OCI-LY7 (cell line): Measurements from ENCODE around the gene DDC. TPM values are rescaled to one million over a fixed set of nuclear protein-coding genes. Genes with fewer than 3 reads are reported as not detected.

Experiments used
- BruUV-seq: library from RNA; stranded (reverse); fragments of 400-500 nt; replicated peaks from 2 replicates; lab custom pipeline; 2021; lab: Mats Ljungman, UMichigan
- CTCF ChIA-PET: fragments of 300-600 bp; sonication (Branson Sonifier 250); formaldehyde crosslinking; loops from one replicate; lab custom pipeline; 2022; ENCODE audit warnings: antibody characterized with exemption; ENCODE audit not compliant: unreplicated experiment; lab: Charles Lee
- POLR2A ChIA-PET: fragments of 300-600 bp; sonication (Branson Sonifier 250); formaldehyde crosslinking; loops from one replicate; lab custom pipeline; 2022; ENCODE audit warnings: antibody characterized with exemption; lab: Charles Lee
- DNase-seq: peaks from one replicate; pipeline ENCODE4 v3.0.0-alpha.2; 2015; ENCODE audit warnings: low spot score
- H2AFZ ChIP-seq: fragments of 200-600 bp; sonication (generic), shearing (Covaris generic); 2 replicates; pipeline ENCODE4 v1.6.1; 2014; ENCODE audit warnings: mild to moderate bottlenecking, antibody characterized with exemption, low read length, moderate library complexity
- H3K27ac ChIP-seq: fragments of 200-600 bp; sonication (generic); 2 replicates; pipeline ENCODE4 v1.5.1; 2014; ENCODE audit warnings: mixed run types, low read depth, mild to moderate bottlenecking, moderate library complexity, low read length, inconsistent platforms; ENCODE audit not compliant: poor library complexity, severe bottlenecking
- H3K36me3 ChIP-seq: fragments of 200-600 bp; sonication (generic); 2 replicates; pipeline ENCODE4 v1.6.1; 2014; ENCODE audit warnings: mild to moderate bottlenecking, antibody characterized with exemption, low read length, moderate library complexity, mixed read lengths; ENCODE audit not compliant: insufficient read depth
- H3K4me1 ChIP-seq: fragments of 200-600 bp; sonication (generic); 2 replicates; pipeline ENCODE4 v1.5.1; 2014; ENCODE audit warnings: mild to moderate bottlenecking, low read length; ENCODE audit not compliant: insufficient read depth, poor library complexity, severe bottlenecking
- H3K4me2 ChIP-seq: fragments of 200-600 bp; sonication (generic); 2 replicates; pipeline ENCODE4 v1.6.1; 2014; ENCODE audit warnings: mild to moderate bottlenecking, low read length
- H3K4me3 ChIP-seq: fragments of 200-600 bp; sonication (generic); 2 replicates; pipeline ENCODE4 v1.5.1; 2014; ENCODE audit warnings: mild to moderate bottlenecking, low read depth, low read length; ENCODE audit not compliant: poor library complexity, severe bottlenecking
- H3K79me2 ChIP-seq: fragments of 200-600 bp; sonication (generic); 2 replicates; pipeline ENCODE4 v1.6.1; 2016; ENCODE audit warnings: low read depth, mild to moderate bottlenecking, low read length, moderate library complexity, mixed read lengths; ENCODE audit not compliant: insufficient read depth
- H3K9me2 ChIP-seq: fragments of 200-600 bp; sonication (generic); 2 replicates; pipeline ENCODE4 v1.6.1; 2016; ENCODE audit warnings: mild to moderate bottlenecking, low read length, mixed read lengths; ENCODE audit not compliant: insufficient read depth
- H3K9me3 ChIP-seq: fragments of 200-600 bp; sonication (generic); 2 replicates; pipeline ENCODE4 v1.6.1; 2014; ENCODE audit warnings: mild to moderate bottlenecking, mixed run types, low read length, mixed read lengths
- H4K20me1 ChIP-seq: fragments of 200-600 bp; sonication (generic); 2 replicates; pipeline ENCODE4 v1.6.1; 2014; ENCODE audit warnings: mild to moderate bottlenecking, antibody characterized with exemption, low read length, moderate library complexity, mixed read lengths; ENCODE audit not compliant: insufficient read depth
- EZH2phosphoT487 ChIP-seq: fragments of 200-600 bp; sonication (generic); IDR thresholded peaks from 2 replicates; pipeline ENCODE4 v1.6.1; 2018; ENCODE audit warnings: low read depth, borderline replicate concordance, mild to moderate bottlenecking, mixed run types, antibody characterized with exemption, low read length, moderate library complexity, mixed read lengths
- intact Hi-C: fragments of 100-400 bp; cut with micrococcal nuclease; formaldehyde crosslinking; loops from one replicate; pipeline ENCODE4 v1.10.0; 2022; ENCODE audit not compliant: unreplicated experiment
- total RNA-seq, 2 experiments: library from RNA; depleted of rRNA in 1 of 2; stranded (reverse); fragments of >200 nt in 1 of 2; shearing (Covaris generic) in 1 of 2; gene quantifications; 2 replicates each; pipeline ENCODE4 v1.2.3, GENCODE V29; 2014 to 2022
- TF ChIP-seq, protein P1 (sequence below): fragments of 200-600 bp; sonication (generic); conservative IDR thresholded peaks from 2 replicates; pipeline ENCODE4 v1.5.1; 2014; ENCODE audit warnings: mild to moderate bottlenecking, antibody characterized with exemption, low read length, moderate library complexity, mixed read lengths

Gene DDC
- total RNA-seq, 2 experiments from 2014 or later, result not detected

DNA sequence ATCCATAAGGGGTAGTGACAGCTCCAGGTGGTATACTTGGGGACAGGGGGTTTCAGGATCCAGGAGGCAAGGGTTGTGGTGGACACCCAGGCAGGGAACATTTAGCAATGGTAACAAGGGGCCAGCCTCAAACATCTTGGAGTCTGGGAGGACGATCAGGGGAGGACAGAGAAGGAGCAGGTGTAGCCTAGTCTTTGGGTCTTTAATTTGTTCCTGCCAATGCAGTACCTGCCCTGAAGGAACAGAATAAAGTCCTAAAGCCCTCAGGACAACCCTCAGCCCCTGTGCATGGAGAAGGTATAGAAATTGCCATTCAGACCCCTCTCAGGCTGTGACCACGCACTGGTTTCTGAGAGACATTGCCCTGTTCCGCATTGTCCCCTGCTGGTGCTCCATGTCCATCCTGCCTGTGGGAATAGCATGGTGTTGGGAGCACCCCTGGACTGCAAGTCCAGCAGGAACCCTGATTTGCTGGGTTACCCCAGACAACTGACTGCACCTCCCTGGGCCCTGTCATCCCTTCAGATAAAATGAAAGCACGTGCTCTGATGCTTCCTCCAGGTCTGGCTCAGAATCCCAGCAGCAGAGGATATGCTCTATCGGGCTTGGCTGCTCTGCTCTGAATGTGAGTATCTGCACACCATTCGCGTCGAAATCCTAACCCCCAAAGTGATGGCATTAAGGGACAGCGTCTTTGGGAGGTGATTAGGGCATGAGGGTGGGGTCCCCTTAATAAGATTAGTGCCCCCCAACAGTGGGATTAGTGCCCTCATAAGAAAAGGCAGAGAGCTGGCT, 24.2 kb downstream of the DDC start:
- H3K4me2 ChIP-seq, result no peak overlapping the region
- no peaks in the 10 kb centered on the region for H4K20me1 ChIP-seq
- TF ChIP-seq, protein P1, sequence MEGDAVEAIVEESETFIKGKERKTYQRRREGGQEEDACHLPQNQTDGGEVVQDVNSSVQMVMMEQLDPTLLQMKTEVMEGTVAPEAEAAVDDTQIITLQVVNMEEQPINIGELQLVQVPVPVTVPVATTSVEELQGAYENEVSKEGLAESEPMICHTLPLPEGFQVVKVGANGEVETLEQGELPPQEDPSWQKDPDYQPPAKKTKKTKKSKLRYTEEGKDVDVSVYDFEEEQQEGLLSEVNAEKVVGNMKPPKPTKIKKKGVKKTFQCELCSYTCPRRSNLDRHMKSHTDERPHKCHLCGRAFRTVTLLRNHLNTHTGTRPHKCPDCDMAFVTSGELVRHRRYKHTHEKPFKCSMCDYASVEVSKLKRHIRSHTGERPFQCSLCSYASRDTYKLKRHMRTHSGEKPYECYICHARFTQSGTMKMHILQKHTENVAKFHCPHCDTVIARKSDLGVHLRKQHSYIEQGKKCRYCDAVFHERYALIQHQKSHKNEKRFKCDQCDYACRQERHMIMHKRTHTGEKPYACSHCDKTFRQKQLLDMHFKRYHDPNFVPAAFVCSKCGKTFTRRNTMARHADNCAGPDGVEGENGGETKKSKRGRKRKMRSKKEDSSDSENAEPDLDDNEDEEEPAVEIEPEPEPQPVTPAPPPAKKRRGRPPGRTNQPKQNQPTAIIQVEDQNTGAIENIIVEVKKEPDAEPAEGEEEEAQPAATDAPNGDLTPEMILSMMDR, result no peak
- no peak for TF ChIP-seq EZH2phosphoT487
- POLR2A ChIA-PET, result no interaction called here
- no peaks in the 10 kb centered on the region for H3K9me3 ChIP-seq
- no peaks in the 10 kb centered on the region for H3K36me3 ChIP-seq
- H3K27ac ChIP-seq, result no peak overlapping the region
- no peaks in the 10 kb centered on the region for H3K79me2 ChIP-seq
- CTCF ChIA-PET, result no interaction called here
- no TSS peak for BruUV-seq
- no peak overlapping the region for H3K4me3 ChIP-seq
- H3K9me2 ChIP-seq, result no peaks in the 10 kb centered on the region
- intact Hi-C loops, result no loop called here
- H3K4me1 ChIP-seq, result no peaks in the 10 kb centered on the region
- H2AFZ ChIP-seq, result no peak overlapping the region
- DNase-seq, result no peak

DNA sequence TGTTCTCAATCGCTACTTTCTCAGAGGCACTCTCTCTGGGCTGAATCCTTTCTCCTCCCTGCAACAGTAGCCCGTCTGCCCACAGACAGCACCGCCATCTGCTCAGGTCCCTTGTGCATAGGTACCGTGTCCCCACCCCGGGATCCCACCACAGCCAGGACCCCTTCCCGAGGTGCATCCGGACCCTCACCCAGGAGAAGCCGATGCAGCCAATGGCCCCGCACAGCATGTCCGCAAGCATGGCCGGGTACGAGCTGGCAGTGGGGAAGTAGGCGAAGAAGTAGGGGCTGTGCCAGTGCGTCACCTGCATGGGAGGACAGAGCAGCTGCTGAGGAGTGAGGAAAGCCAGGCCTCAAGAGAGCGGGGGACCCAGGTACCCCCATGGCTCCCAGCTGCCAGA, 25.5 kb downstream of the DDC start:
- ChIA-PET POLR2A (no interaction called here), CTCF (no interaction called here)
- Histone ChIP-seq H4K20me1 (no peaks in the 10 kb centered on the region), H3K9me2 (no peaks in the 10 kb centered on the region), H3K4me3 (no peak overlapping the region), H3K9me3 (no peaks in the 10 kb centered on the region), H3K79me2 (no peaks in the 10 kb centered on the region), H3K4me1 (no peaks in the 10 kb centered on the region), H3K27ac (no peak overlapping the region), H3K4me2 (no peak overlapping the region), H3K36me3 (no peaks in the 10 kb centered on the region), H2AFZ (no peak overlapping the region)
- DNase-seq, result no peak
- intact Hi-C loops, result no loop called here
- no peak for TF ChIP-seq EZH2phosphoT487
- TF ChIP-seq, protein P1, result no peak
- no TSS peak for BruUV-seq

GRCh38 chr7:50538478-50538877, 26.7 kb downstream of the DDC start:
- TF ChIP-seq, protein P1, result no peak
- no peak for TF ChIP-seq EZH2phosphoT487
- CTCF ChIA-PET, result interaction anchor here (0.5 kb wide), 1 partner anchor 455 kb away, joined by 5 read pairs; no protein-coding TSS in a partner anchor
- no peaks in the 10 kb centered on the region for H3K9me2 ChIP-seq
- no peaks in the 10 kb centered on the region for H3K4me1 ChIP-seq
- no peak overlapping the region for H3K4me3 ChIP-seq
- BruUV-seq, result no TSS peak
- no peaks in the 10 kb centered on the region for H3K79me2 ChIP-seq
- no peak overlapping the region for H3K27ac ChIP-seq
- H4K20me1 ChIP-seq, result no peaks in the 10 kb centered on the region
- no peaks in the 10 kb centered on the region for H3K36me3 ChIP-seq
- no peak for DNase-seq
- no peak overlapping the region for H3K4me2 ChIP-seq
- no peaks in the 10 kb centered on the region for H3K9me3 ChIP-seq
- intact Hi-C loops, result no loop called here
- no peak overlapping the region for H2AFZ ChIP-seq
- POLR2A ChIA-PET, result no interaction called here
